Activated T-helper 1 cell treated with Interleukin-2 at 50 U/mL for 16 hours (primary cell): ENCODE data around the gene NET1.
"Not testable (repeated sequence)": the region's sequence is repeated elsewhere in the genome, so short reads cannot be mapped to it uniquely, and the experiment has no call there.

Source experiments
- DNase-seq: peaks from one replicate; pipeline ENCODE4 v3.0.0-alpha.2; 2020; ENCODE audit warnings: low read depth

The NET1 gene

GRCh38 chr10:5412277-5412941 lies at the start of gene NET1:
Gene NET1 (plus strand): TSS chr10:5412557. CDS start chr10:5412693, 136 bp downstream.
- peak; percentile 50 for DNase-seq

- no peak for DNase-seq
Measured at GRCh38 chr10:5362873-5363272, 49.5 kb upstream of the NET1 start.

DNA sequence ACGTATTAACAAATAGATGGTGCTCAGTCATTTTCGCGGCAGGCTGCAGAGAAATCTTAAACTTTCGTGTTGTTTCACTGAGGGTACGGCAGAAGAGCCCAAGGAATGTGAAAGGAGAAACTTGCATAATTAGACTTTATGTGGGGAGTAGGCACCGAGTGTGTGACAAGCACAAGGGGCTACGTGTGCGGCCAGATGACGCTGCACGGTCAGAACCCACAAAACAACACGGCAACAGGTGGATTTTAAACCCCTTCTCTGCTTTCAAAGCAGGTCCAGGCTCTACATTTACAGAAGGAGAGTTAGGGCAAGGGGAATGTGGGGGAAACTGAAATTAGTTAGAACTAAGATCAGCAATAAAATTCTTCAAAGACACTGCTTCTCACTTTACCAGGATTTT lies 48.0 kb upstream of the NET1 start:
- no peak for DNase-seq

DNA sequence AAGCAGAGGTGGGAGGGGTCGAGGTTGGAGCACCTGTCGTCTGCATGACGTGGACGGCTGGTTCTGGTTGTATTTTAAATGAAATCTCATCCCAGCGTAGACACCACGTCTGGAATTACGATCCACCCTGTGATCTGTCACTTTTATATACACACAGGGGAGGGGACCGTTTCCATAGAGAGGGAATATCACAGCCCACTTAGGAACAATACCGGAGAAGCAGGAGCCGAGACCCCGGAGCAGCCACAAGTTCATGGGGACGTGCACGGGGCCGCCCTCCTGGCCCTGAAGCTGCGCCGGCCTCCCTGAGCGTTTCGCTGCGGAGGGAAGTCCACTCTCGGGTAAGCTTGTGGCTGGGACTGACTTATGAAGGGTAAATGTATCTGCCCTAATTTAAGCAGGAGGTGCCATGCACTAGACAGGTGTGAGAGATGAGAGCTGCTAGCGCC lies 47.4 kb upstream of the NET1 start, which contains the start of gene UCN3:
TSS of gene UCN3 (plus strand) at position 77 of the 449 bp plus-strand sequence. CDS start 8,755 bp downstream, outside the sequence.
- no peak for DNase-seq

- DNase-seq, result no peak
Measured at GRCh38 chr10:5365928-5366327, 46.4 kb upstream of the NET1 start.

DNA sequence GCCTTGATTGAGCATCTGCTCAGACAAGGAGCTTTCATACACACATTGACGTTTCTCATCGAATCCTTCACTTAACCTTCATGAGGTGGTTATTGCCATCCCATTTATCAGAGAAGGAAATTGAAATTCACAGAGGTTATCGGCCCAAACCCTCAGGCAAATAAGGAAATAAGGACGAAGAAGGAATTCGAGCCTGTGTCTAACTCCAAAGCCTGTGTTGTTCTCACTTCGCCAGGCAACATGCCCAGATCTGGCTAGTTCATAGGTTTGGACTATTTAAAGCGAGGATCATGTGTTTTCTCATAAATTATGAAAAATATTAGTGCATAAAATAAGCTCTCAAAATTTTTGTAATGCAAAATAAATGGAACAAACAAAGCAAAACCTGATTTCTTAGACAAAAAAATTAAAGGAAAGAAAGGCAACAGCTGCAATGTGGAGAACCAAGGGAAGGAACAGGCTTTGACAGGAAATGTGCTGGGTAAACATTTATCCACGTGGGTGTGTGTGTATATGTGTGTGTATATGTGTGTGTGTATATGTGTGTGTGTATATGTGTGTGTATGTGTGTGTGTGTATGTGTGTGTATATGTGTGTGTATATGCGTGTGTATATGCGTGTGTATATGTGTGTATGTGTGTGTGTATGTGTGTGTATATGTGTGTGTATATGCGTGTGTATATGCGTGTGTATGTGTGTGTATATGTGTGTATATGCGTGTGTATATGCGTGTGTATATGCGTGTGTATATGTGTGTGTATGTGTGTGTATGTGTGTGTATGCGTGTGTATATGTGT lies 42.8 kb upstream of the NET1 start:
- no peak for DNase-seq

DNA sequence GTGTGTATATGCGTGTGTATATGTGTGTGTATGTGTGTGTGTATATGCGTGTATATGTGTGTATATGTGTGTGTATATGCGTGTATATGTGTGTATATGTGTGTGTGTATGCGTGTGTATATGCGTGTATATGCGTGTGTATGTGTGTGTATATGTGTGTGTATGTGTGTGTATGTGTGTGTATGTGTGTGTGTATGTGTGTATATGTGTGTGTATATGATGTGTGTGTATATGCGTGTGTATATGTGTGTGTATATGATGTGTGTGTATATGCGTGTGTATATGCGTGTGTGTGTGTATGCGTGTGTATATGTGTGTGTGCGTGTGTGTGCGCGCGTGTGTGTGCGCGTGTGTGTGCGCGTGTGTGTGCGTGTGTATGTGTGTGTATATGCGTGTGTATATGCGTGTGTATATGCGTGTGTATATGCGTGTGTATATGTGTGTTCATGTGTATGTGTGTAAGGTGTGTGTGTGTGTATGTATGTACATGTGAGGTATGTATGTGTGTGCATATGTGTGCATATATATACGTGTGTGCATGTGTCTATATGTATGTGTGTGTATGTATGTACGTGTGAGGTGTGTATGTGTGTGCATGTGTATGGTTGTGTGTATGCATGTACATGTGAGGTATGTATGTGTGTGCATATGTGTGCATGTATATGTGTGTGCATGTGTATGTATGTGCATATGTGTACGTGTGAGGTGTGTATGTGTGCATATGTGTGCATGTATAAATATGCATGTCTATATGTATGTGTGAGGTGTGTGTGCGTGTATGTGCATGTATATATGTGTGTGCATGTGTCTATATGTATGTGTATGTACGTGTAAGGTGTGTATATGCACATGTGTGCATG lies 41.6 kb upstream of the NET1 start:
- DNase-seq, result no peak

DNA sequence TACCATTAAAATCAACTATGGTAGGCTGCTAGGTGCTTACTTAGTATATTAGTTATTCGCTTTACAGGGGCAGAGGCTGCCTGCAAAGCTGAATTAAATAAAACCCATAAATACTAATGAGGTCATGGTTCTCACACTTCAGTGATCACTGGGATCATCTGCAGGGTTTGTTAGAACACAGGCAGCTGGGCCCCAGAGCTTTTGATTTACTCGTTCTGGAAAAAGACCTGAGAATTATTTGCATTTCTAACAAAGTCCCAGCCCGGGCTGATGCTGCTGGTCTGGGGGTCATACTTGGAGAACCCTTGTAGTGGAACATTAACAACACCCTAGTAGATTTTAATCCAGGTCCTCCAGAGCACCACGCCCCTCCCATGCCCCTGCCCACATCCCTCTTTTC lies 39.0 kb upstream of the NET1 start:
- DNase-seq, result no peak

GRCh38 chr10:5373891-5374611 lies 38.3 kb upstream of the NET1 start:
- DNase-seq, result no peak

- DNase-seq, result no peak
Measured at GRCh38 chr10:5376450-5376849, 35.9 kb upstream of the NET1 start.

GRCh38 chr10:5379202-5379601 lies 33.2 kb upstream of the NET1 start:
- not testable (repeated sequence) for DNase-seq

DNA sequence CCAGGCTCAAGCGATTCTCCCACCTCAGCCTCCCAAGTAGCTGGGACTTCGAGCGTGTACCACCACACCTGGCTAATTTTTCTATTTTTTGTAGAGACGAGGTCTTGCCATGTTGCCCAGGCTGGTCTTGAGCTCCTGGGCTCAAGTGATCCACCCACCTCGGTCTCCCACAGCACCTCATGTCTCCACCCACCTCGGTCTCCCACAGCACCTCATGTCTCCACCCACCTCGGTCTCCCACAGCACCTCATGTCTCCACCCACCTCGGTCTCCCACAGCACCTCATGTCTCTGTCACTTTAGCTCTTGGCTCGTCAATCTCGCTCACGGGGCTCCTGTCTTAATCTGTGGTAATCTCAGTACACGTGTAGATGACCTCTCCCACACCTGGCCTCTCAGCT lies 32.0 kb upstream of the NET1 start:
- not testable (repeated sequence) for DNase-seq

- no peak for DNase-seq
Measured at GRCh38 chr10:5381187-5381586, 31.2 kb upstream of the NET1 start.

- DNase-seq, result no peak
Measured at GRCh38 chr10:5385224-5385623, 27.1 kb upstream of the NET1 start.

DNA sequence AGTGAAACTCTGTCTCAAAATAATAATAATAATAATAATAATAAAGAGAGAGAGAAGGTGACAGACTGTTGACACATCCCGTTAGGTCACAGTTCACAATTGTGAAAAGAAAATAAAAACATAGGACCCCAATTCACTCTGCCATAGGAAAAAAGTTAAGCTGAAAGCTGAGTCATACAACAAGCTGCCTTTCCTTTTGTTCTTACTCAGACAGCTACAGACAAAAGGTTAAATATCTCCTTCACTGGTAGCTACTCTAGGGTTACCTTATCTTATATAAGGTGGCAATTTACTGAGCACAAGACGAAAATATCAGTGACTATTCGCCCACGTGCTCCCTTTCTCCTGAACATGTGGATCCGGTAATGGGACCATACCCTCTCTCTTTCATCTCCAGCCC lies 25.2 kb upstream of the NET1 start:
- DNase-seq, result no peak

DNA sequence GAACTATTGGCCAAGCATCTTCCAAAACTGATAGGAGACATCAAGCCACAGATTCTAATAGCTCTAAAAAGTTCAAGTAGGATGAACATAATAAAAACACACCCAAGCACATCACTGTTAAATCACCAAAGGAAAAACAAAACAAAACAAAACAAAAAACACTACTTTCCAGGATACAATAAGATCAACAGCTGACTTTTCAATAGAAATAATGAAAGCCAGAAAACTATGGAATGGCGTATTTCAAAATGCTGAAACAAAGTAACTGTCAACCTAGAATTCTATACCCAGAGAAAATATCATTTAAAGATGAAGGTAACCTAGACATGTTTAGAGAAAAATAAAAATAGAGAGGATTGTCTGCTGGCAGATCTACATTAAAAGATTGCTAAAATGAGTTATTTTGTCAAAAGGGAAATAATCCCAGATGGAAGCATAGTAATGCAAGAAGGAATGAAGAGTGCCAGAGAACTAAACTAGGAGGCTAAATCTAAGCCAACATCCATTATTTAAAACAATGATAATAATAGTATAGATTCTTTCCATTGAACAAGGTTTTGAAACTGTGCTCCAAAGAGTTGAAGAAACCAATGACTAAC lies 21.7 kb upstream of the NET1 start:
- no peak for DNase-seq

DNA sequence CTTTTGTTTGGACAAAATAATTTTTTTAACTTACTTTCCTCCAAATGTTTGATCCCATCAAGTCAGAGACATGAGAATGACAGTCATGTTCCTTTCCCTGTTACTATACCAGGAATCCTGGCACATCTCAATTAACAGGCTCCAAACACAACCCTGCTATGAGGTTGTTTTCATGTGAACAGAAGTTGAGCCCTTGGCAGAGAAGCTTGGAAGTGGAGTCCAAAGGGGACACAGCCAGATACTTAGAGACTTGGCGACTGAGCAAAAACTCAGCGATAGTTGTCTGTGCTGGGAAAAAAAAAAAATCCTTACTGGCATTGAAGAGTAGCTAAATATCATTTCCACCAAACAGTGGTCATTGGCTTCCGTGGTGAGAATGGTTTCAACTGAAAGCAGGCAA lies 20.6 kb upstream of the NET1 start:
- DNase-seq, result no peak

- DNase-seq, result no peak
Measured at GRCh38 chr10:5393529-5393928, 18.8 kb upstream of the NET1 start.

DNA sequence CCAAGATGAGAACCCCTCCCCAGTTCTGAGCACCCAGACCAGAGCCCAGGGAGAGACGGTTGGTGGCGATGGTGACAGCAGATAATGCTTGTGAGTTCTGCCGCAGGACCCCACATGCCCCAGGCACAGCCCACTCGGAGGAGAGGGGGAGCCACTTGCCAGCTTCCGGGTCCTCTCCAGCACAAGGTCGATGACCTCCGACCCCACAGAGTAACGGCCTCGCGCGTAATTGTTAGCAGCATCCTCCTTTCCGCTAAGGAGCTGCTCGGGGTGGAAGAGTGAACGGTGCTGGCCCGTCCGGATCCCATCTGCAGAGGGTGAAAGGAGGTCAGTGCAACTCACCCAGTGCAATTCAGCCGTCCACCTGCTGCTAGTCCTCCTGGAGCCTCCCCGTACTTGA lies 17.2 kb upstream of the NET1 start:
- no peak for DNase-seq

DNA sequence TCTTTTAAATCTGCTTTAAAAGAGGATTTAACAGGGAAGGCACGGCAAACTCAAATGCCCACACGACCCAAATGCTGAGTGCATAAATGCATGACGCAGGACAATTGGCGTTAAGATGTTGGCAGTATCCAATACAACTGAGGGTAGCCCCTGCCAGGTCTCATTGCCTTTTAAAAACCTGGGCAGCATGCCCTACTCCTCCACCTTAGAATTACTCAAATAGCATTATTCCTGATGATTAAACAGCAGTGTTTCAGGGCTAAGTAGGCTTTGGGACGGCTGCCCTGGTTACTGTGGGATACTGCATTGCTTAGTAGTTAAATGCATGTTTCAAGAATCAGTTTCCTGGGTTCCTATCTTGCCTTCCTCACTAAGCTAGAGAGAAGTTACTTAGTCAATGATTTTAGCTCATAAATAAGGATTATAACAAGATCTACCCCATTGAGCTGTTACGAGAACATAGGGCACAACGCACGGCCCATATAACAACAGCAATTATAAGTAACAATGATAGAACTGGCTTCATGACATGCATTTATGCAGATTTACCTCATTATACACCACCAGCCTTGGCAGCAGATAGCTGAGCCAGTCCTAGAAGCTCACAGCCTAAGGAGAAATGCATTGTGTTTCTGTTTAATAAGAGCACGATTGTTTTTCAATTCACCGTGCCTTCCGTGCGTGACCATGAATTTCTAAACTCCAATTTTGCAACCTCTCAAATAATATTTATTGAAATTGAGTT lies 15.6 kb upstream of the NET1 start:
- DNase-seq, result no peak

DNA sequence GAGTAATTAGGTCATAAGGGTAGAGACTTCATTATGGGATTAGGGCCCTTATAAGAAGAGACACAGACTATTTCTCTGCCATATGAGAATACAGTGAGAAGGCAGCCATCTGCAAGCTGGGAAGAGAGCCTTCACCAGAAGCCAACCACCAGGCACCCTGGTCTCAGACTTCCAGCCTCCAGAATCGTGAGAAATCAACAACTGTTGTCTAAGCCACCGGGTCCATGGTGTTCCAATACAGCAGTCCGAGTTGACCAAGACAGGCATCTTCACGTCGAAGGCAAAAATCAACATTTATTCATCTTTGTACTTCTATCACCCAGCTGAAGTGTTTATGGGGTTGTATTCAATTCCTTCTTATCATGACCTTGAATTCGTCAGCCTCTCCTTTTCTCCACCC lies 13.0 kb upstream of the NET1 start:
- DNase-seq, result no peak
